Activated T-cell treated with anti-CD3 and anti-CD28 coated beads, Interleukin-2, amount 50 U/mL, for 48 hours (primary cell): ENCODE measurements around the gene SMIM3.
A peak's percentile ranks its signal among the peaks of the same experiment; 100 is the strongest.
"Not testable (repeated sequence)": the region's sequence is repeated elsewhere in the genome, so short reads cannot be mapped to it uniquely, and the experiment has no call there.

Experiments
- DNase-seq, 2 experiments: peaks; one replicate each; pipeline ENCODE4 v3.0.0-alpha.2; 2020

Gene SMIM3

GRCh38 chr5:150778517-150779396 is at the start of gene SMIM3:
Gene SMIM3, plus strand, starts transcription at chr5:150778757. Its CDS starts 16,684 bp downstream, at chr5:150795441.
- peak; percentile 77 to 83 for DNase-seq

DNA sequence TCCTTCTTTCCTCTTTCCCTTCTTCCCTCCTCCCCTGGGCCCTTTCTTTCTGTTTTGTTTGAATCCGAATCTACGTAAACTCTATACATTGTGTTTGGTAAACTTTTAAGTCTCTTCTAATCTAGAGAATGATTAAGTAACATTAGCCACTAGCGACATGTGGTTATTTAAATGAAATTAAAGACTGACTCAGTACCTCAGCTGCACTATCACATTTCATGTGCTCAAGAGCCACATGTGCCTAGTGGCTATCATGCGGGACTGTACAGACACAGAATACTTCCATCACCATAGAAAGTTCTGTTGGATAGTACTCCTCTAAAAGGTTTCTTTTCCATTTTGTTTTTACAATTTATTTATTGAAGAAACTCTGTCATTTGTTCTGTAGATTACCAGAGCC is 48.7 kb upstream of the SMIM3 start:
- DNase-seq: no peak

DNA sequence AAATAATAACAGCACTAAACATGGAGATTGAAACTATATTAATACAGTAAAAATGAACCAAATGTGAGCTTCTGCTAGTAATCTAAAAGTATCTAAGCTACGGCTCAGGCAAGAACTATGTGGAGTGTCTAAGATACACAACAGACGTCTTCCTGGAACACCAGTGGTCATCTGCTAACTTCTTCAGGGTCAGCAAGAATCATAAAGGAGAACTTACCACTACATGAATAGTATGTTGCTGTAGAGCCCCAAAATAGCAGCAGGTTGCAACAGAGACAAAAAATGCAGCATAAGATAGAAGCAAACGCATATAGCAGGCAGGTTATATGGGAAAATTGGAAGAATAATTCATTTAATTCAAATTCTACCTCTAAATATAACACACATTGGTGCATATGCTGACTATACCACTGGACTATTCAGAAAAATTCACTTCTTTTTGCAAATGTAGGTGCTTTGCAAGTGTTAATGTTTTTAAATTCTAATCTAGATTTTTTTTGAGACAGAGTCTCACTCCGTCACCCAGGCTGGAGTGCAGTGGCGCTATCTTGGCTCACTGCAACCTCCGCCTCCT is 46.8 kb upstream of the SMIM3 start:
- DNase-seq: no peak

GRCh38 chr5:150734579-150735384 is 43.8 kb upstream of the SMIM3 start:
- peak in 1 of 2 experiments; percentile 32 for DNase-seq

DNA sequence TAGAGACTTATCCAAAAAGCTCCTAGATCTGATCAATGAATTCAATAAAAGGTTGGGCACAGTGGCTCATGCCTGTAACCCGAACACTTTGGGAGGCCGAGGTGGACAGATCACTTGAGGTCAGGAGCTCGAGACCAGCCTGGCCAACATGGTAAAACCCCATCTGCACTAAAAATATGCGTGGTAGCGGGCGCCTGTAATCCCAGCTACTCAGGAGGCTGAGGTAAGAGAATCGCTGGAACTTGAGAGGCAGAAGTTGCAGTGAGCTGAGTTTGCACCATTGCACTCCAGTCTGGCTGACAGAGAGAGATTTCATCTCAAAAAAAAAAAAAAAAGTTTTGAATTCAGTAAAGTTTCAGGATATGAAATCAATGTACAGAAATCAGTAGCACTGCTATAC is 39.7 kb upstream of the SMIM3 start:
- no peak for DNase-seq

GRCh38 chr5:150740992-150741391 is 37.6 kb upstream of the SMIM3 start:
- DNase-seq: no peak

DNA sequence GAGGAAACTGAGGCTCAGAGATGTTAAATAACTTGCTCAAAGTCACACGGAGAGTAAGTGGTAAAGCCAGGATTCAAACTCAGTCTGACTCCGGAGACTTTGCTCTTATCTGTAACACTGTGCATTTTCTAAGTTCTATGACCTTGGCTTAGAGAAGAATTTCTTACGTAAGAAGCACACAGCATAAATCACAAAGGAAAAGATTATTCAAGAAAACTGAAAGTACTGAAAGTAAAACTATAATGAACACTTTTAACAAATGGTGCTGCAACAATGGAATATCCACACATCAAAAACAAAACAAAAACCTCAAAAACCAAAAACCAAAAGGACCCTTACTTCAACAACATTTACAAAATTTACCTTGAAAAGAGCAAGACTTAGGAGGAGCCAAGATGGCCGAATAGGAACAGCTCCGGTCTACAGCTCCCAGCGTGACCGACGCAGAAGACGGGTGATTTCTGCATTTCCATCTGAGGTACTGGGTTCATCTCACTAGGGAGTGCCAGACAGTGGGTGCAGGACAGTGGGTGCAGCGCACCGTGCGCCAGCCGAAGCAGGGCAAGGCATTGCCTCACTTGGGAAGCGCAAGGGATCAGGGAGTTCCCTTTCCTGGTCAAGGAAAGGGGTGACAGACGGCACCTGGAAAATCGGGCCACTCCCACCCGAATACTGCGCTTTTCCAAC is 36.0 kb upstream of the SMIM3 start:
- DNase-seq: not testable (repeated sequence)

- not testable (repeated sequence) for DNase-seq
Observed at GRCh38 chr5:150743142-150743488, 35.4 kb upstream of the SMIM3 start.

- no peak for DNase-seq
Observed at GRCh38 chr5:150750469-150750868, 28.1 kb upstream of the SMIM3 start.

GRCh38 chr5:150751096-150751891 is 27.3 kb upstream of the SMIM3 start:
- no peak for DNase-seq

DNA sequence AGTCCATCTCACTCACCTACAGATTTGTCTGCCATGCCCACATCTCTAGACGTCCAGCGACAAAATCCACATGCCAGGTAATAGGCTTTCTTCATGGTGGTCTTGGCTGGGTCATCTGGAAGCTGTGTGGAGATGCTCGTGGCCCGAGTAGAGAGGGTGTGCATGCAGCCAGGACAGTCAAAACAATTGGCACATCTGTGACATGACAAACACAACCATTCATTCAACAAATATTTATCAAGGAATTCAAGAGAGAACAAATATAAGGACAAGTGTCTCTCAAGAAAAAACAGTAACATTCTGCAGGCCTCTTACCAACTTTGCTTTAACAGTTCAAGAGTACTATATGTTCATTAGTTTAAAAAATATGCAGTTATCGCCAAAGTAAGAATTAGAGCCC is 25.1 kb upstream of the SMIM3 start:
- DNase-seq: no peak

- no peak for DNase-seq
Observed at GRCh38 chr5:150753863-150754262, 24.7 kb upstream of the SMIM3 start.

- DNase-seq: no peak
Observed at GRCh38 chr5:150757087-150757649, 21.4 kb upstream of the SMIM3 start.

DNA sequence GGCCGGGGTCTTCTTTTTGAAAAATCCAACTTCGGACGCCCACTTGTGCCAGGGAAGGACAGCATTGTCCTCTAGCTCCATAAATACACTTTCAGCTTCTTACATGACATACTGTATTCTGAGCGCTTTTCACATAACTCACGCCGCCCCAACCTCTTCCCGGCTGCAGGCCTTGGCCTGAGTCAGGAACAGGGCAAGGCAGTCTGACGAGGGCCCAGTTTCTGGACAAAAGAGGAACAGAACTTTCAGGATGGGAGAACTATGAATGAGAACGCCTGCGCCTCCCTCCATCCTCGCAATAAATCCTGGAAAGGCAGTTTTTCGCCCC is 20.4 kb upstream of the SMIM3 start:
- no peak for DNase-seq

DNA sequence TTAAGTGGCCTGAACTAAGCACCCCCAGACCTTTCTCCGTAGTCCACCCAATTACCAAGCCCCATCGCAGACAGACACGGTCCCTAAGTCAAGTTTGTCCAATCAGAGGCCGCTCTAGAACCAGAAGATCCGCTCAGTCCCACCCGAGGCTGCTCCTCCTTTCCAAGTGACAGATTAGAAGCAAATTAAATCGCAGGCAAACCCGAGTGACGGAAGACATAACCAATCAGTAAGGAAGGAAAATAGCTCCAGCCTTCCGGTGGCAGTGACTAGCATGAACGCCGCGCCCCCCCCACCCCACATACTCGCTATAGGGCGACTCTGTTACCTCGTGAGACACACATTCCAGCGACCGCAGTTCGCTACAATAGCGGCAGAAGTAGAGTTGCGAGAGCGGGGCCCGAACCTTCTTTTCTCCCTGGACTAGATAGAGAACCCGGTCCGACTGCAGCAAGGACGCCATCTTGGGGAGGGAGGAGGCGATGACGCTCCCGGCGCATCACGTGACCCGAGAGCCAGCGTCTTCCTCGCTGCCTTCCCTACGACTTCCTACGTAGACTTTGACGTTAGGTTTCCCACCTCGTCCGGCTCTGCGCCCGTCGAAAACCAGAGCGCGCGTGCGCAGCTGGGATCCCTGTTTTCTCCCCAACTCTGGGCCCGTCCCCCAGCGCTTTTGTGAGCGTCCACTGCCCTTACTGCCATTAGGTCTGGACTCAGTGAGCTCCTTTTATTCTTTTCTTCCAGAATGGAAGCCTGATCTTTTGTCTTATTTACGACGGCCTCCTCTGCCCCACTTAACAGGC is 19.8 kb upstream of the SMIM3 start, which contains the start of gene DCTN4:
Gene DCTN4 (minus strand): TSS at position 487 of the 803 bp plus-strand sequence. CDS start 24 bp downstream, at position 463.
- DNase-seq: peak; percentile 95 to 96

DNA sequence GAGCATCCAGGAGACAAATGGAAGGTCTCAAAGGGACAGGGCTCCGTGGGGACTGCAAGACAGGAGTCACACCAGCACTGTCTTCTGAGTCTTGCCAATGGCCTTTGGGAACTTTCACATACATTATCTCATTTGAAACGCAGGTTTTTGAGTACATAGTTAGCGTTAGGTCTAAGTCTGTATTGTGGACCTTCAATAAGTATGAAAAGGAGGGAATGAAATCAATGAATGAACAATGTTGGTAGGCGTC is 19.3 kb upstream of the SMIM3 start:
- no peak for DNase-seq

- DNase-seq: no peak
Observed at GRCh38 chr5:150762211-150762610, 16.3 kb upstream of the SMIM3 start.

- no peak for DNase-seq
Observed at GRCh38 chr5:150763023-150763769, 15.4 kb upstream of the SMIM3 start.

GRCh38 chr5:150764530-150764929 is 14.0 kb upstream of the SMIM3 start:
- DNase-seq: no peak

- no peak for DNase-seq
Observed at GRCh38 chr5:150765011-150765798, 13.4 kb upstream of the SMIM3 start.
